K562 (cell line): ENCODE results near the gene KCNJ12.

Source experiments
- CHCHD3 ChIP-seq: fragments of 250-450 bp; sonication (Bioruptor Pico); IDR thresholded peaks from 2 replicates; pipeline ENCODE4 v2.1.2; 2022; ENCODE audit warnings: mild to moderate bottlenecking
- IRF2 ChIP-seq: sonication (generic); formaldehyde crosslinking; IDR thresholded peaks from 2 replicates; pipeline ENCODE4 v1.8.1; 2022; ENCODE audit warnings: mild to moderate bottlenecking, missing genetic modification reagents
- MAX ChIP-seq: sonication (generic); formaldehyde crosslinking; IDR thresholded peaks from 2 replicates; pipeline ENCODE4 v1.9.0; 2022; ENCODE audit warnings: mild to moderate bottlenecking, missing genetic modification reagents
- NR1H2 ChIP-seq: sonication (generic); formaldehyde crosslinking; IDR thresholded peaks from 2 replicates; pipeline ENCODE4 v1.4.0; 2020; ENCODE audit warnings: mild to moderate bottlenecking, missing genetic modification reagents
- RNF2 ChIP-seq: sonication (generic); IDR thresholded peaks from 2 replicates; pipeline ENCODE4 v1.6.1; 2016
- TSHZ1 ChIP-seq: fragments of 250-450 bp; sonication (Bioruptor Pico); IDR thresholded peaks from 2 replicates; pipeline ENCODE4 v1.4.0; 2020; ENCODE audit warnings: mild to moderate bottlenecking, moderate library complexity
- ZNF75A ChIP-seq: fragments of 450-650 bp; formaldehyde crosslinking; IDR thresholded peaks from 2 replicates; pipeline ENCODE4 v1.4.0; 2020; ENCODE audit warnings: mild to moderate bottlenecking

DNA sequence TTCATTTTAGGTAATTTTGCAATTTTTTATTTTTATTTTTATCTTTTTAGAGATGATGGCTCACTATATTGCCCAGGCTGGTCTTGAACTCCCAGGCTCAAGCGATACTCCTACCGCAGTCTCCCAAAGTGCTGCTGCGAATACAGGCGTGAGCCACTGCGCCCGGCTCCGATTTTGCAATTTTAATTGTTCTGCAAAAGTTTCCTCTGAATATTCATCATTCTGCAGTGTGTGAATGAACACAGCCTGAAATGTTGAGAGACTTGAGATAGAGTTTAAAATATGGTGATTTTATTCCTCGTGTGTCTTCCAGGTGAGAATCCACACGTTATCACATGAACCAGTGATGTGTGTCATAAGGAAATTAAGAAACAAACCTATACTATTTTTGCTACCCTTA is 75.8 kb downstream of the KCNJ12 start:
- TF ChIP-seq TSHZ1 (CRISPR knock-in tag), result no peak
- no peak for TF ChIP-seq CHCHD3 (CRISPR knock-in tag)
- no peak for TF ChIP-seq ZNF75A
- no peak for TF ChIP-seq RNF2
- no peak for TF ChIP-seq MAX
- no peak for TF ChIP-seq IRF2 (CRISPR knock-in tag)
- no peak for TF ChIP-seq NR1H2 (CRISPR knock-in tag)
